Loucy (cell line): Measurements from ENCODE around the gene PTPRN2.

Experiments used
- H2AFZ ChIP-seq: fragments of 200-600 bp; sonication (generic); 2 replicates; pipeline ENCODE4 v1.6.0; 2016; ENCODE audit warnings: antibody characterized with exemption, mild to moderate bottlenecking, low read length, moderate library complexity
- H3F3A ChIP-seq: fragments of 200-600 bp; 2 replicates; pipeline ENCODE4 v1.6.0; 2016; ENCODE audit warnings: antibody characterized with exemption, low read depth, mild to moderate bottlenecking
- H3K27me3 ChIP-seq: fragments of 200-600 bp; sonication (generic); 2 replicates; pipeline ENCODE4 v1.6.1; 2014; ENCODE audit warnings: low read length, mild to moderate bottlenecking; ENCODE audit not compliant: insufficient read depth, poor library complexity, severe bottlenecking
- H3K36me3 ChIP-seq: fragments of 200-600 bp; sonication (generic); 2 replicates; pipeline ENCODE4 v1.6.1; 2016; ENCODE audit warnings: low read length; ENCODE audit not compliant: insufficient read depth
- H3K4me1 ChIP-seq: fragments of 200-600 bp; sonication (generic); 2 replicates; pipeline ENCODE4 v1.5.1; 2014; ENCODE audit warnings: low read length, mild to moderate bottlenecking; ENCODE audit not compliant: insufficient read depth, poor library complexity, severe bottlenecking
- H3K4me2 ChIP-seq: fragments of 200-600 bp; sonication (generic); 2 replicates; pipeline ENCODE4 v1.6.0; 2014; ENCODE audit warnings: antibody characterized with exemption, low read length, low read depth, mild to moderate bottlenecking; ENCODE audit not compliant: poor library complexity, severe bottlenecking
- H3K4me3 ChIP-seq: fragments of 200-600 bp; sonication (generic); 2 replicates; pipeline ENCODE4 v1.5.1; 2014; ENCODE audit warnings: low read length, mild to moderate bottlenecking, mixed read lengths; ENCODE audit not compliant: poor library complexity, severe bottlenecking
- H3K79me2 ChIP-seq: fragments of 200-600 bp; sonication (generic); 2 replicates; pipeline ENCODE4 v1.6.1; 2014; ENCODE audit warnings: low read length; ENCODE audit not compliant: insufficient read depth
- H3K9ac ChIP-seq: fragments of 200-600 bp; sonication (generic); 2 replicates; pipeline ENCODE4 v1.6.0; 2014; ENCODE audit warnings: mild to moderate bottlenecking, low read depth, low read length, moderate library complexity; ENCODE audit not compliant: poor library complexity, severe bottlenecking
- H3K9me2 ChIP-seq: fragments of 200-600 bp; sonication (generic); replicated peaks from 2 replicates; pipeline ENCODE4 v1.6.1; 2016; ENCODE audit warnings: low read depth, low read length, mixed read lengths
- H3K9me3 ChIP-seq: fragments of 200-600 bp; sonication (generic); 2 replicates; pipeline ENCODE4 v1.6.1; 2014; ENCODE audit warnings: mild to moderate bottlenecking, antibody characterized with exemption, low read length, low read depth; ENCODE audit not compliant: insufficient read depth
- H4K20me1 ChIP-seq: fragments of 200-600 bp; sonication (generic); 2 replicates; pipeline ENCODE4 v1.6.0; 2014; ENCODE audit warnings: antibody characterized with exemption, low read length, mild to moderate bottlenecking; ENCODE audit not compliant: insufficient read depth, poor library complexity, severe bottlenecking
- EZH2phosphoT487 ChIP-seq: fragments of 200-600 bp; IDR thresholded peaks from 2 replicates; pipeline ENCODE4 v1.6.1; 2018; ENCODE audit warnings: antibody characterized with exemption, mild to moderate bottlenecking, moderate library complexity, borderline replicate concordance
- TF ChIP-seq, protein P1 (sequence below): fragments of 200-600 bp; sonication (generic); conservative IDR thresholded peaks from 2 replicates; pipeline ENCODE4 v1.5.1; 2014; ENCODE audit warnings: mild to moderate bottlenecking, antibody characterized with exemption, low read length

The PTPRN2 gene

DNA sequence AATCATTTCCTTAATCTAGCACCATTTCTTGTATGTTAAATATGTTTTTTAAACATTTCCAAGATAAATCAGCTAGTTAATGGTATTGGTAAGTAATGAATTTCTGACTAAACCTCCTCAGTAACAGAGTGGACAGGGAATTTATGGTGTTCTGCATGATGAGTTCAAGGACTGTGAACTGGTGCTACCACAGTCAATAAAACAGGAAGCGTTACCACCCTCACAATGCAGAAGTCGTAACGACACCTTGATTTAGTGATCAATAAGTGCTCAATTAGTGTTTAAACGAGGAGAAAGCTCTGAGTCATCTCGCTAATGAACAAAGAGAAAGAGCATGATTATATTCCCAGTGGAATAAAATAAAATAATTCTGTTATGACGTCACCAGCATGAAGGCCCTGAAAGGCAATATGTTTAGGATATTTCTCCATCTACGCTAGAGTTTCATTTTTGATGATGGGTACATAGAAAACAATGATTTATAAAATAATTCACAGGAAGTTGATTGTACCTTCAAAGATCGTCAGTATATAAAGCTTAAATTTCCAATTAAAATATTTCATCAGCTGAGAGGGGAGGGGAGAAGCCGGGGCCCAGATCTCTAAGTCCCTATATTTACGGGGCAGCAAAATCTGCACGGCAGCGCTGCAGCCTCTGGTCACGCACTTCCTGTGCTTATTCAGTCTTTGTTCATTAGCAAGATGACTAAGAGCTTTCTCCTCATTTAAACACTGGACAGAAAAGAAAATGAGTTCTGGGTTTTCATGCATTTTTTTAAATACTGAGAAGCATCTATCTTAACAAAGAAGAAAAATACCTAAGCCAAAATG is 400.5 kb downstream of the PTPRN2 start:
- no peaks in the 10 kb centered on the region for H4K20me1 ChIP-seq
- no peak overlapping the region for H3K4me2 ChIP-seq
- H3K27me3 ChIP-seq, result no peaks in the 10 kb centered on the region
- no peak overlapping the region for H2AFZ ChIP-seq
- TF ChIP-seq, protein P1, sequence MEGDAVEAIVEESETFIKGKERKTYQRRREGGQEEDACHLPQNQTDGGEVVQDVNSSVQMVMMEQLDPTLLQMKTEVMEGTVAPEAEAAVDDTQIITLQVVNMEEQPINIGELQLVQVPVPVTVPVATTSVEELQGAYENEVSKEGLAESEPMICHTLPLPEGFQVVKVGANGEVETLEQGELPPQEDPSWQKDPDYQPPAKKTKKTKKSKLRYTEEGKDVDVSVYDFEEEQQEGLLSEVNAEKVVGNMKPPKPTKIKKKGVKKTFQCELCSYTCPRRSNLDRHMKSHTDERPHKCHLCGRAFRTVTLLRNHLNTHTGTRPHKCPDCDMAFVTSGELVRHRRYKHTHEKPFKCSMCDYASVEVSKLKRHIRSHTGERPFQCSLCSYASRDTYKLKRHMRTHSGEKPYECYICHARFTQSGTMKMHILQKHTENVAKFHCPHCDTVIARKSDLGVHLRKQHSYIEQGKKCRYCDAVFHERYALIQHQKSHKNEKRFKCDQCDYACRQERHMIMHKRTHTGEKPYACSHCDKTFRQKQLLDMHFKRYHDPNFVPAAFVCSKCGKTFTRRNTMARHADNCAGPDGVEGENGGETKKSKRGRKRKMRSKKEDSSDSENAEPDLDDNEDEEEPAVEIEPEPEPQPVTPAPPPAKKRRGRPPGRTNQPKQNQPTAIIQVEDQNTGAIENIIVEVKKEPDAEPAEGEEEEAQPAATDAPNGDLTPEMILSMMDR, result no peak
- no peak for TF ChIP-seq EZH2phosphoT487
- no peaks in the 10 kb centered on the region for H3K36me3 ChIP-seq
- H3K9ac ChIP-seq, result no peak overlapping the region
- H3K4me1 ChIP-seq, result no peaks in the 10 kb centered on the region
- H3F3A ChIP-seq, result no peaks in the 10 kb centered on the region
- no peak overlapping the region for H3K4me3 ChIP-seq
- H3K79me2 ChIP-seq, result no peaks in the 10 kb centered on the region
- H3K9me3 ChIP-seq, result peaks cover 18% of the 10 kb centered on the region; the same call in 1 of the 2 replicates
- H3K9me2 ChIP-seq, result no peaks in the 10 kb centered on the region

GRCh38 chr7:158186406-158186805 is 401.2 kb downstream of the PTPRN2 start:
- no peaks in the 10 kb centered on the region for H3K27me3 ChIP-seq
- H3F3A ChIP-seq, result no peaks in the 10 kb centered on the region
- no peaks in the 10 kb centered on the region for H3K79me2 ChIP-seq
- H3K9ac ChIP-seq, result no peak overlapping the region
- H3K9me3 ChIP-seq, result peaks cover 15% of the 10 kb centered on the region; the same call in 1 of the 2 replicates
- no peaks in the 10 kb centered on the region for H3K36me3 ChIP-seq
- H3K4me3 ChIP-seq, result no peak overlapping the region
- no peaks in the 10 kb centered on the region for H3K9me2 ChIP-seq
- H3K4me1 ChIP-seq, result no peaks in the 10 kb centered on the region
- H4K20me1 ChIP-seq, result no peaks in the 10 kb centered on the region
- TF ChIP-seq, protein P1, result no peak
- TF ChIP-seq EZH2phosphoT487, result no peak
- no peak overlapping the region for H2AFZ ChIP-seq
- no peak overlapping the region for H3K4me2 ChIP-seq

DNA sequence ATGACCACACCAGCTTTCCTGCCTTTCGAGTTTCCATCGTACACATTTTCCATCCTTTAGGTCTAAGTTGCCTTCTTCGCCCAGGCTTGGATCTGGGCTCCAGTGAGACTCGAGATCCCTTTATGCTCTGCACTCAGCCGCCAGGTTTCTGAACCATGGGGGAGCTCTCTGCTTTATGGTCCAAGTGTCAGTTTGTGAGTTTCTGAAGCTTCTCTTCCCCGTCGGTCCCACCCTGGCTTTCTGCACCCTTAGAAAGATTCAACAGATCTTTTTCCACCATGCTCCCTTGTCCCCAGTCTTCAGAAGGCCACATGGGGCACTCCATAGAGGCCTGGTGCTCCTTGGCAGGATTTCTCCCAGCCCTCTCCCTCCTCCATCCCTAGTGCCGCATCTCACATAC is 402.0 kb downstream of the PTPRN2 start:
- Histone ChIP-seq H2AFZ (no peak overlapping the region), H3K79me2 (no peaks in the 10 kb centered on the region), H3K4me2 (no peak overlapping the region), H3K4me1 (no peaks in the 10 kb centered on the region), H3K27me3 (no peaks in the 10 kb centered on the region), H3K9me2 (no peaks in the 10 kb centered on the region), H4K20me1 (no peaks in the 10 kb centered on the region), H3F3A (no peaks in the 10 kb centered on the region), H3K4me3 (no peak overlapping the region), H3K9me3 (peaks cover 9% of the 10 kb centered on the region; the same call in 1 of the 2 replicates), H3K9ac (no peak overlapping the region), H3K36me3 (no peaks in the 10 kb centered on the region)
- TF ChIP-seq EZH2phosphoT487, result no peak
